Measurements from ENCODE around the gene PAFAH1B1.

DNA sequence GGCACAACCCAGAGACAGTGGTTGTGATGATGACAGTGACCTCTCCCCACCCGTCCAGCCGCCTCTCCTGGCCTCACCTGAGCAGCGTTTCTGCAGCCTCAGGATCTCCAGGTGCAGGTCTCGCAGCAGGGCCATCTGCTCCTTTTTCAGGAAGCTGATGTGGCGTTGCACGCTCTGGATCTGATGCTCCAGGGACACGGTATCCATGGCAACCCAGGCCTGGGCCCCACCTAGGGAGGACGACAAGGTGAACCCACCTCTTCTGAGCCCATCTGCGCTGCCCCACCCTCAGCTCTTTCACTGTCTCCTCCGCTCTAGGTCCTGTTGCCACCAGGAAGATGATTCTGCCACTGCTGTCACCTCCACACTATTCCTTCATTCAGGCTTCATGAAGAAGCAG lies 141.5 kb downstream of the PAFAH1B1 start:
- no peak for TF ChIP-seq EZH2 (IDR thresholded peaks at IDR 0.05; ENCODE audit: borderline replicate concordance, low read depth, low read length, poor library complexity, severe bottlenecking)
- TF ChIP-seq, protein P1, sequence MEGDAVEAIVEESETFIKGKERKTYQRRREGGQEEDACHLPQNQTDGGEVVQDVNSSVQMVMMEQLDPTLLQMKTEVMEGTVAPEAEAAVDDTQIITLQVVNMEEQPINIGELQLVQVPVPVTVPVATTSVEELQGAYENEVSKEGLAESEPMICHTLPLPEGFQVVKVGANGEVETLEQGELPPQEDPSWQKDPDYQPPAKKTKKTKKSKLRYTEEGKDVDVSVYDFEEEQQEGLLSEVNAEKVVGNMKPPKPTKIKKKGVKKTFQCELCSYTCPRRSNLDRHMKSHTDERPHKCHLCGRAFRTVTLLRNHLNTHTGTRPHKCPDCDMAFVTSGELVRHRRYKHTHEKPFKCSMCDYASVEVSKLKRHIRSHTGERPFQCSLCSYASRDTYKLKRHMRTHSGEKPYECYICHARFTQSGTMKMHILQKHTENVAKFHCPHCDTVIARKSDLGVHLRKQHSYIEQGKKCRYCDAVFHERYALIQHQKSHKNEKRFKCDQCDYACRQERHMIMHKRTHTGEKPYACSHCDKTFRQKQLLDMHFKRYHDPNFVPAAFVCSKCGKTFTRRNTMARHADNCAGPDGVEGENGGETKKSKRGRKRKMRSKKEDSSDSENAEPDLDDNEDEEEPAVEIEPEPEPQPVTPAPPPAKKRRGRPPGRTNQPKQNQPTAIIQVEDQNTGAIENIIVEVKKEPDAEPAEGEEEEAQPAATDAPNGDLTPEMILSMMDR (conservative IDR thresholded peaks at IDR 0.05; ENCODE audit: low read depth, low read length), result no peak

Measured in A673 (cell line).